GM23338 (cell line): ENCODE results near the gene SAFB2.

ENCODE experiments used
- CREB1 ChIP-seq: fragments of 250-450 bp; sonication (Bioruptor Pico); IDR thresholded peaks from 2 replicates; pipeline ENCODE4 v1.5.0; 2020; ENCODE audit warnings: low read depth, mild to moderate bottlenecking, moderate library complexity
- CTCF ChIP-seq, 2 experiments: fragments of 200-600 bp in 1 of 2; sonication (generic) in 1 of 2; conservative IDR thresholded peaks; 2 replicates each; pipeline versions ENCODE4 v1.5.1 to v1.6.1; 2016 to 2017; ENCODE audit warnings: antibody characterized with exemption in 2 of 2, low read depth in 2 of 2, mild to moderate bottlenecking in 2 of 2, moderate library complexity in 1 of 2
- EZH2 ChIP-seq: fragments of 200-600 bp; sonication (generic); IDR thresholded peaks from one replicate; pipeline ENCODE4 v1.8.0; 2017; ENCODE audit warnings: antibody characterized with exemption, mild to moderate bottlenecking, low read depth; ENCODE audit not compliant: unreplicated experiment
- EZH2phosphoT487 ChIP-seq: fragments of 200-600 bp; sonication (generic); IDR thresholded peaks from one replicate; pipeline ENCODE4 v1.8.1; 2018; ENCODE audit warnings: antibody characterized with exemption; ENCODE audit not compliant: unreplicated experiment
- JUNB ChIP-seq: IDR thresholded peaks from one replicate; pipeline ENCODE4 v1.6.1; 2016; ENCODE audit warnings: antibody characterized with exemption; ENCODE audit not compliant: unreplicated experiment
- NANOG ChIP-seq: IDR thresholded peaks from 2 replicates; pipeline ENCODE4 v1.6.1; 2016; ENCODE audit warnings: antibody characterized with exemption, borderline replicate concordance
- POLR2AphosphoS5 ChIP-seq: IDR thresholded peaks from 2 replicates; pipeline ENCODE4 v1.6.1; 2016; ENCODE audit warnings: antibody characterized with exemption, low read depth
- ZNF331 ChIP-seq: fragments of 250-450 bp; sonication (Bioruptor Pico); IDR thresholded peaks from 2 replicates; pipeline ENCODE4 v1.5.0; 2020; ENCODE audit warnings: low read depth, mild to moderate bottlenecking, moderate library complexity
- TF ChIP-seq, protein P1 (sequence below): IDR thresholded peaks from one replicate; pipeline ENCODE4 v1.6.1; 2018; ENCODE audit warnings: antibody characterized with exemption; ENCODE audit not compliant: unreplicated experiment

DNA sequence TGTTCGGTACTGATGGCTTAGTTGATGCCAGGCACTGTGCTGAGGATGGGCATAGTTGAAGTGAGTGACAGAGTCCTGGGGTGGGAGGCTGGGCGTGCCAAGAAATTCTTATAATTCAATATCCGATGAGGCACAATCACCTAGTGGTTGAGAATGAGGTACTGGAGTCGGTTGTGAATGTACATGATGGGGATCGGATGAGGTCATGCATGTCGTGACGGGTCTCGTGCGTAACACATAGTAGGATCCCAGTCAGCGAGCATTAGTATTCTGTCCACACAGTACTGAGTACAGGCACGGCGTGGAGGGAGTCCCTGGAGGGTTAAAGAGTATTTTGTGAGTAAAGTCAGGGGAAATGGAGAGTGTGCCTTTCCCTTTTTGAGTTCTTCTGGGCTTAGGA is 3.1 kb upstream of the SAFB2 start:
- TF ChIP-seq CTCF (conservative IDR thresholded peaks at IDR 0.05; ENCODE audit: low read depth in 2 of 2) (no peak), ZNF331 (CRISPR knock-in tag) (no peak), POLR2AphosphoS5 (no peak), EZH2 (no peak), JUNB (no peak), EZH2phosphoT487 (no peak), CREB1 (CRISPR knock-in tag) (no peak), NANOG (no peak)
- TF ChIP-seq, protein P1, sequence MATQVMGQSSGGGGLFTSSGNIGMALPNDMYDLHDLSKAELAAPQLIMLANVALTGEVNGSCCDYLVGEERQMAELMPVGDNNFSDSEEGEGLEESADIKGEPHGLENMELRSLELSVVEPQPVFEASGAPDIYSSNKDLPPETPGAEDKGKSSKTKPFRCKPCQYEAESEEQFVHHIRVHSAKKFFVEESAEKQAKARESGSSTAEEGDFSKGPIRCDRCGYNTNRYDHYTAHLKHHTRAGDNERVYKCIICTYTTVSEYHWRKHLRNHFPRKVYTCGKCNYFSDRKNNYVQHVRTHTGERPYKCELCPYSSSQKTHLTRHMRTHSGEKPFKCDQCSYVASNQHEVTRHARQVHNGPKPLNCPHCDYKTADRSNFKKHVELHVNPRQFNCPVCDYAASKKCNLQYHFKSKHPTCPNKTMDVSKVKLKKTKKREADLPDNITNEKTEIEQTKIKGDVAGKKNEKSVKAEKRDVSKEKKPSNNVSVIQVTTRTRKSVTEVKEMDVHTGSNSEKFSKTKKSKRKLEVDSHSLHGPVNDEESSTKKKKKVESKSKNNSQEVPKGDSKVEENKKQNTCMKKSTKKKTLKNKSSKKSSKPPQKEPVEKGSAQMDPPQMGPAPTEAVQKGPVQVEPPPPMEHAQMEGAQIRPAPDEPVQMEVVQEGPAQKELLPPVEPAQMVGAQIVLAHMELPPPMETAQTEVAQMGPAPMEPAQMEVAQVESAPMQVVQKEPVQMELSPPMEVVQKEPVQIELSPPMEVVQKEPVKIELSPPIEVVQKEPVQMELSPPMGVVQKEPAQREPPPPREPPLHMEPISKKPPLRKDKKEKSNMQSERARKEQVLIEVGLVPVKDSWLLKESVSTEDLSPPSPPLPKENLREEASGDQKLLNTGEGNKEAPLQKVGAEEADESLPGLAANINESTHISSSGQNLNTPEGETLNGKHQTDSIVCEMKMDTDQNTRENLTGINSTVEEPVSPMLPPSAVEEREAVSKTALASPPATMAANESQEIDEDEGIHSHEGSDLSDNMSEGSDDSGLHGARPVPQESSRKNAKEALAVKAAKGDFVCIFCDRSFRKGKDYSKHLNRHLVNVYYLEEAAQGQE = no peak
